Stimulated activated CD4-positive, alpha-beta T cell treated with anti-CD3 and anti-CD28 coated beads, Interleukin-2, amount 100 ng/mL, for 4 hours (primary cell): Measurements from ENCODE around the gene IFNGR1.
"Not testable (repeated sequence)": the region's sequence is repeated elsewhere in the genome, so short reads cannot be mapped to it uniquely, and the experiment has no call there.

Experiments used
- DNase-seq: peaks from one replicate; pipeline ENCODE4 v3.0.0-alpha.2; 2020; ENCODE audit warnings: low read depth

The IFNGR1 gene

GRCh38 chr6:137213331-137213740, 5.8 kb downstream of the IFNGR1 start:
- DNase-seq: no peak

GRCh38 chr6:137211910-137212309, 7.3 kb downstream of the IFNGR1 start:
- no peak for DNase-seq

DNA sequence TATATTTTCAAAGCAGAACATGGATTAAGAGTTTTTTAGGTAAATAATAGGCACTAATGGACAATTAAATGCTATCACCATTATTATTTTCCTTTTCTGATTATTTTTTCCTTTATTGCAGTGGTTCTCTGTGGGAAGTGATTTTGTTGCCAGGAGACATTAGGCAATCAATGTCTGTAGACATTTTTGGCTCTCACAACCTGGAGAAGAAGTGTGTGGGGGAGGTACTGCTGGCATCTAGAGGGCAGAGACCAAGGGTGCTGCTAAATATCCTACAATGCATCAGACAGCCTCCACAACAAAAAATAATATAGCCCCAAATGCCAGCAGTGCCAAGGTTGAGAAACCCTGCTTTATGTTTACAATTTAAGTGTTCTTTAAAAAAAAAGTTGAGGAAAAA, 8.3 kb downstream of the IFNGR1 start:
- DNase-seq: no peak

- no peak for DNase-seq
Measured at GRCh38 chr6:137208279-137208678, 10.9 kb downstream of the IFNGR1 start.

- not testable (repeated sequence) for DNase-seq
Measured at GRCh38 chr6:137207457-137207856, 11.7 kb downstream of the IFNGR1 start.

DNA sequence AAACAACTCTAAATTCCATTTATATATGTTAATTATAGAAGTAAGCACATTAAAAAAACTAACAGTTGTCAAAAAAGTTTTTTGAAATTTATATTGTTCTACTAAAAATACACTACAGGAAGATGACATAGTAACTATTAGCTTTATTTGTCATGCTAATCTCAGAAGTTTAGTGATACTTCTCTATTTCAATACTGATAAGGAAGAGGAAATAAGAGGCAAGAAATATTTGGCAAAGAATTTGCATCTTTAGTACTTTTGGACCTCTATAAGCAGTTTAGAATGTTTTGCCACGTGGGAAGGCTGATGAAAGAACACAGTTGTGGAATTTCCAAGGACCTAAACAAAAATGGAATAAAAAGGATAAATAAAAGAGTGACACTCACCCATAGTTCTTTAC, 12.6 kb downstream of the IFNGR1 start:
- DNase-seq: no peak

GRCh38 chr6:137203256-137203655, 15.9 kb downstream of the IFNGR1 start:
- no peak for DNase-seq

DNA sequence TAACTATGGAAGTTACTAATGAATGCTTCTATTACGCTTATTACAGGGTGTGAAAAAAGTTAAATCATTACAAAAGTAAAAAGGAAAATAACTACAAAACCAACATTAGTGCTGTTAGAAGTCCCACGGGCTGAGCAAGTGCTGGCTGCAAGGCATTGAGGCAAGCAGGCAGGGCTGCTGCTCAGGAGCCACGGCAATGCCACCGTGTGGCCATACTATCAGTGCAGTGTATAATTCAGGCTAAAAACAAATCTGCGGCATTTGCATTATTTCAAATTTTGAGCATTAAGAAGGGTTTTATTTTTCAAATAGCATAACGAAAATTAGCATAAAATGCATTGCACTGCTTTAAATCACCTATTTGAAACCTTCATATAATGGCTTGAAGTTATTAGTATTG, 17.1 kb downstream of the IFNGR1 start:
- no peak for DNase-seq

DNA sequence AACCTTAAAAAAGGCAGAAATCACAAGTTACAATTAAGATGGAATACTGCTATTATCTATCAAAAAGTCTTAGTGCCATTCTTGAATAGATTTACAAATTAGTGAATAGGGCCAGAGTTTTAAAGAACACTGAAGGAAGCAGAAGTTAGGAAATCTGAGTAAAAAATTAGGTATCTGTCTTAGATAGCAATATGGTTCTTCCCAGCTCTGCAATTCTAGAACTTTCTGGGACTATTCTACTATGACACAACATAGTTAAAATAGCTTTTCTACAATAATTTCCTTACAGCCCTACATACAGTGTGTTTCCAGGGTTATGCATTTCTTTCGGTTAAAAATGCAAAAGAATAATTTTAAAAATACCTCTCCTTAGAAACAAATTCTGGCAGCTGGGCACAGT, 18.2 kb downstream of the IFNGR1 start:
- no peak for DNase-seq

DNA sequence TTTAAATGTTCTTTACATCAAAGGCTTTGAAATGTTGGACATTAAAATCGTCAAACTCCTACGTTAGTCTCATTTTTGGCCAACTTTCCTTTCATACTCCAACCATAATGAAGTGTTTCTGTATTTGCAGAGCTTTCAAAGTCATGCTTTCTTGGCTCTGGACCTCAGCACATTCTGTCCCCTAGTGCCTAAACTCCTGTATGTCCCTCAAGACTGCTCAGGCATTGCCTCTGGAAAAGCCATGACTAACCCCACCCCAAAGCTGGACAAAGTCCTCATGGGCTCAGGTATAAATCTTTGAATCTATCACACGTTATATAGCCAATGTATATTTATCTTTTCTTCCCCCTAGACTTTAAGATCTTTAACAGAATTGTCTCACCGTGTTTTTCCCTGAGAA, 18.9 kb downstream of the IFNGR1 start:
- no peak for DNase-seq

DNA sequence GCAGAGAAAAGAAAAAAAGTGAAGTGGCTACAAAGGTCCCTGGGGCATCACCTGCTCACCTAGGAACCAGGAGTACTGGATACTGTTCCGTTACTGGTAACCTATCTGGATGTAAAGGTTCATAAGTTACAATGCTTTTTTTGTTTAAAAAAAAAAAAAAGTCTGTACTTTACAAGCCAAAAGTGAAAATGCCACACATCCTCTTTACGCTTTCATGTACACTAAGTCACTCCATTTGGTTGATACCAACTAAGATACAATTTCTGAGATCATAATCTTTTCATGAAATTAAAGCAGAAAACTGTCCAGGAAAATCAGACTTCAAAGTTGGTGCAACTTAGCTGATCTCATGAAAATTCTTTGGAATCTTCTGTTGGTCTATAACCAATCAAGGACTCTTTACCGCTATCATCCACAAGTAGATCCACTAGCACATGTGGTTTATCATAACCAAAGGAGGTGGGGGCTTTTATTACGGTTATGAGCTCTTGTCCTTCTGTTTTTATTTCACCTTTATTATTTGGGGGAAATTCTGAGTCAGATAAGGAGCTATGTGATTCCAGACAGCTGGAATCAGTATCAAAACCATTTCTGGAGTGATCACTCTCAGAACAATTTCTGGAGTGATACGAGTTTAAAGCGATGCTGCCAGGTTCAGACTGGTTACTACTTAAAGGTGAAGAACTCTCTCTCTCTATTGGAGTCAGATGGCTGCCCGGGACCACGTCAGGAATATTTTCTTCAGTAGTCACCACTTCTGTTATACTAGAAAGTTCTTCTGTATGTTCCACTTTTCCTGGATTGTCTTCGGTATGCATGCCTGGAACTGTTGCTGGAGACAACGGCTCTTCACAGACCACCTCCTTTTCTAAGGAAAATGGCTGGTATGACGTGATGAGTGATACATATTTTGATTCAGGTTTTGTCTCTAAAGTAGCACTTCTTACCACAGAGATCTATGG, 21.2 kb downstream of the IFNGR1 start:
- DNase-seq: no peak

DNA sequence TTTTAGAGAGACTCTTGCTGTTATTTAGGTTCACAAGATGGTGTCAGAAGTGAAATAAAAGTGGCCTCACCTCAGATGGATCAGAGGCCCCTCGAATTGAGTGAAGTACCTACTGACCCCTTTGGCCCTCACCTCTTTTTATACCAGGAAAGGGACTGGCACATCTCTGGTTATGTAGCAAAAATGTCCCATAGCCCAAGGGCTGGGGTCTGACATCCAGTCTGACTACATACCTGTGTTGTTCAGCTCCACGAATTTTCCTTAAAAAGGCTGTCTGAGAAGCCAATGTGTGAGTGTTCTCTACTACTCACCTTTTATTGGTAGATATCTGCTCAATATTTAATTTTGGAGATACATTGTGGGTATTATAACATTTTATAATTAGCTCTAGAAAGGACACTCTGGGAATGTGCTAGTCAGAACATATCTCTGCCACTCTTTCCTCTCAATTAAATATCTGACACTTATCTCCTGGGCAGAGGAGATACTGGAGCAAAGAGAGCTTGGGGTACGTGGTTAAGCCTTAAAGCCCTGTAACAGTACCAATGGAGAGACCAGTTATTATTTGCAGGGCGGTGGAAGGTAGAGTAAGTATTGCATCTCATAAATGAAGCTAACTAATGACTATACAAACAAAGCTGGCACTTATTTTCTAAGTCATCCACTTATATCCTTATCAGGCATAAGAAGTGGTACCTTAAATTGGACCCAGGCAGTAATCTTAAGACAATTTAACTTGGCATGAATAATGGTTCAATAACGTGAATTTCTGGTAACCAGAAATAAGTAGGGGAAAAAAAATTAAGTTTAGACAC, 25.7 kb downstream of the IFNGR1 start:
- DNase-seq: no peak

DNA sequence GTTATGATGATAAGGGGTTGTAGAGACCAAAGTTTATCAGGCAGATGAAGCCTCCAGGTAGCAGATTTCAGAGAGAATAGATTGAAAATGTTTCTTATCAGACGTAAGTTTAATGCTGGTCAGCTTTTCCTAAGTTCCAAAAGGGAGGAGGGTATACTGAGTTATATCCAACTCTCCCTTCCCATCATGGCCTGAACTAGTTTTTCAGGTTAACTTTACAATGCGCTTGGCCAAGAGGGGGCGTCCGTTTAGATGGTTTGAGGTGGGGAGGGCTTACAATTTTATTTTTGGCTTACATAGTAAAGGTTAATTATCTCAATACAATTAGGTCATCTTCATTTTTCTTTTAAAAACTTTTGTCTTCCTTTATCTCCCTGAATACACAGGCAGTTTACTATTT, 26.4 kb downstream of the IFNGR1 start:
- DNase-seq: no peak

DNA sequence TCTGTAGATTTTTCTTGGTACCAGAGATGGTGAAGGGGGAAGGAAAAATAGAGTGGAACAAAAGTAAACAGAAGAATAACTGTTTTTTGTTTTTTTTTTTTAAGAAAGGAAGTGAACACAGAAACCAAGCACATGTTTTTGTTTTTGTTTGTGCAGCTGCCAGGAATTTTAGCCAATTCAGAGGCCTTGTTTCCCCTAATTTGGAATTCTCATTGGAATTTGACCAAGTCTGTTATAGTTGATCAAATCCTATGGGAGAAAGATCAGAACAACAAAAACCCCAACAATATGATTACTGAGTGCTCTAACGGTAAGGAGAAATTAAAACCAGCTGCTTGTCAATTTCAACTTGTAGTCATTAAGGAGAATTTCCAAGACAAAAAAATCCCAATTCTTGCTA, 27.5 kb downstream of the IFNGR1 start:
- DNase-seq: no peak

DNA sequence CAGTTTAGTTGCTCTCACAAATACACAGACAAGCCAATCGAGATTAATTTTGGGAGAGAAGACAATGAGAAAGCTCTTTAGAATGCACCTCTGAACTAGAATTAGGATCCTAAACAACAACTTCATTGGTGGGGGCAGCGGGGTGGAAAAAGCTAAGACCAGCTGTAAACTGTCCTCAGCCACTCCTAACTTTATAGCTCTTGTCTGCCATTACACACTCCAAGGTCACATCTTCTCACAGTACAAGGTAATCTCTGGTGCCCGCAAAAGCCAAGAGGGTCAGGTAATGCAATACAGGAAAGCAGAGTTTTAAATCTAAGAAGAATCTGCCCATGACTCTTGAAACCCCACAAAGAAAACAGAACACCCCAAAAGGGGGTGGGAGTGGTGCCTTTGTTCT, 27.9 kb downstream of the IFNGR1 start:
- no peak for DNase-seq

- DNase-seq: no peak
Measured at GRCh38 chr6:137190583-137191094, 28.5 kb downstream of the IFNGR1 start.

DNA sequence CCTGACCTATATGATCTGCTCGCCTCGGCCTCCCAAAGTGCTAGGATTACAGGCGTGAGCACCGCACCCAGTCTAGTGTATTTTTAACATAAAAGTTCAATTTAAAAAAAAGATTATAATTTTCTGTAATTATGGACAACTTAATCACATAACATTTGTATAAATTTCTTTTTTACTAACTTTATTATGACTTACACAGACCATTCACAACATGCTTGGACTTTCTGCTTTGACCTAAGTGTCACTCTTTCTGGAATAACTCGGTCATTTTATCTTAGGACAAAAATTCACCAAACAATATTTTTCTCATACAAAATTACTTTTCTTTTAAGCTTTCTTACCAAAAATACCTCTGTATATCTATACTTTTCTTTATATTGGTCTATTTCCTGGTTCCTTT, 30.3 kb downstream of the IFNGR1 start:
- DNase-seq: no peak

GRCh38 chr6:137185290-137185689, 33.9 kb downstream of the IFNGR1 start:
- no peak for DNase-seq

DNA sequence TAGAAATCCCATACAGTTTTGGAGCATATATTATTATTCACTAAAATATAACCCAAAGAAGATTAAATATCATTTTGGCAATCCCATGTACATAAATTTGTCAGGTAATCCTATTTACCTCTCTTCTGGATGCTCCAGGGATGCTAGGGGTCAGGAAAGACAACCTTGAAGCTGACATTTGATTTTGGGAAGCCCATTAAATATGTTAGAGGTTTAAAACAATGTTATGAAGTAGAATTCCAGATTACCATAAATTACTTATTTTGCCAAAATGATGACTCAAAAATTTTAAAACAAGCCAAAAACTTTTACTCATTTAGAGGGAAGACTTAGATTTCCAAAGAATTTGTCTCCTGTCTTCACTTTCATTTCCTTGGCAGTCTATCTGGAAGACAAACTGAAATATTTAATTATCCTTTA, 36.5 kb downstream of the IFNGR1 start:
- DNase-seq: no peak

DNA sequence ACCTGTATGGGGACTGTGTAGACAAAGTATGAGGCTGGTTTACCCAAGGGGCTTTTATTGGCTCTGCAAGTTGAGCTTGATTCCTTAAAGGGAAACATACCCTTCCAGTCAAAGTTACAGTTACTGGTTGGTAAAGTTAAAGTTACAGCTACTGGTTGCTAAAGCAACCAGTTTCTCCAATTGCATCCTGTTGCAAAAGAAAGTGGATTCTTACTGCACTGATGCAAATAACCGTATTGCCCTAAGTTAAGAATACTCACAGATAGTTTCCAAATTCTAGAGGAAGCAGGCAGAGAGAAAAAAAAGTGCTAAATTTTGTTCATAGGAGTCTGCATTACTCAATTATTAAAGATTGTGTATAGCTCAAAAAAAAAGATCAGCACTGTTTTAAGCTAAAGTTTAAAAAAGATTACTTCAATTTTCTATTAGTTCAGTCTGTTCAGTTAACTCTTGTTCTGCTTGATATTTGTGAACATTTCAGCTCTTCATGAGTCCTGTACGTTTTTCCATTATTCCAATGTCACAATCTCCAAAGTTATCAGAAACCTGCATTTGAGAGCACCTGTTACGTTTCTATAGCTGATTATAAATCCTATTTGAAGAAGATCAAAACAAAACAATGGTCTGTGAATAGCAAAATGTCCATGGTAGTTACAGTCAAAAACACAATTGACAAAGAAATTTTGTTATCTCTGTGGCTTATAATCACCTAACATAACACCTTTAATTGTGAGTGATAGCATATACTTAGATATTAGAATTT, 37.1 kb downstream of the IFNGR1 start:
- DNase-seq: no peak

- no peak for DNase-seq
Measured at GRCh38 chr6:137177611-137178010, 41.6 kb downstream of the IFNGR1 start.

- no peak for DNase-seq
Measured at GRCh38 chr6:137176729-137177128, 42.5 kb downstream of the IFNGR1 start.
